Measurements from ENCODE around the gene ITIH4.

The ITIH4 gene

GRCh38 chr3:52847726-52848125 is 17.3 kb upstream of the ITIH4 start:
- DNase-seq, result no peak

GRCh38 chr3:52847241-52847640 is 16.8 kb upstream of the ITIH4 start:
- no peak for DNase-seq

- no peak for DNase-seq
Observed at GRCh38 chr3:52846432-52846965, 16.0 kb upstream of the ITIH4 start.

GRCh38 chr3:52845691-52846431 is 15.4 kb upstream of the ITIH4 start:
- DNase-seq, result no peak

- DNase-seq, result no peak
Observed at GRCh38 chr3:52845157-52845556, 14.7 kb upstream of the ITIH4 start.

- no peak for DNase-seq
Observed at GRCh38 chr3:52844290-52844975, 14.0 kb upstream of the ITIH4 start.

- DNase-seq, result no peak
Observed at GRCh38 chr3:52843881-52844280, 13.4 kb upstream of the ITIH4 start.

- DNase-seq, result no peak
Observed at GRCh38 chr3:52843108-52843865, 12.8 kb upstream of the ITIH4 start.

- no peak for DNase-seq
Observed at GRCh38 chr3:52842424-52842823, 12.0 kb upstream of the ITIH4 start.

- no peak for DNase-seq
Observed at GRCh38 chr3:52841981-52842340, 11.5 kb upstream of the ITIH4 start.

GRCh38 chr3:52841211-52841980 is 10.9 kb upstream of the ITIH4 start:
- DNase-seq, result no peak

- DNase-seq, result no peak
Observed at GRCh38 chr3:52839892-52840545, 9.5 kb upstream of the ITIH4 start.

GRCh38 chr3:52839268-52839575 is 8.8 kb upstream of the ITIH4 start:
- DNase-seq, result no peak

GRCh38 chr3:52838561-52839267 is 8.2 kb upstream of the ITIH4 start:
- peak; percentile 47 for DNase-seq

- DNase-seq, result no peak
Observed at GRCh38 chr3:52836986-52837385, 6.5 kb upstream of the ITIH4 start.

- no peak for DNase-seq
Observed at GRCh38 chr3:52836471-52836845, 6.0 kb upstream of the ITIH4 start.

GRCh38 chr3:52835766-52836470 is 5.4 kb upstream of the ITIH4 start:
- DNase-seq, result no peak

- no peak for DNase-seq
Observed at GRCh38 chr3:52834871-52835501, 4.5 kb upstream of the ITIH4 start, which contains the start of gene MUSTN1. MUSTN1 (minus strand) TSS chr3:52835019; CDS start chr3:52834948, 71 bp downstream.

GRCh38 chr3:52833202-52833601 is 2.7 kb upstream of the ITIH4 start:
- DNase-seq, result no peak

- no peak for DNase-seq
Observed at GRCh38 chr3:52831500-52832301, 1.2 kb upstream of the ITIH4 start.

Measured in activated CD4-positive, alpha-beta T cell treated with anti-CD3 and anti-CD28 coated beads, Interleukin-2, Interleukin-6, amounts not matched to agents 100 ng/mL and 50 ng/mL, durations not matched to agents 16 hours and 8 hours (primary cell).